HG03342 (cell line): ENCODE data around the gene TGM5.
"Not testable (repeated sequence)": the region's sequence is repeated elsewhere in the genome, so short reads cannot be mapped to it uniquely, and the experiment has no call there.

Source experiments
- ATAC-seq: cut with Tn5 transposase; IDR thresholded peaks from one replicate; pipeline ENCODE4 v1.9.1; 2021; ENCODE audit warnings: mild to moderate bottlenecking, moderate library complexity; ENCODE audit not compliant: unreplicated experiment

The TGM5 gene

DNA sequence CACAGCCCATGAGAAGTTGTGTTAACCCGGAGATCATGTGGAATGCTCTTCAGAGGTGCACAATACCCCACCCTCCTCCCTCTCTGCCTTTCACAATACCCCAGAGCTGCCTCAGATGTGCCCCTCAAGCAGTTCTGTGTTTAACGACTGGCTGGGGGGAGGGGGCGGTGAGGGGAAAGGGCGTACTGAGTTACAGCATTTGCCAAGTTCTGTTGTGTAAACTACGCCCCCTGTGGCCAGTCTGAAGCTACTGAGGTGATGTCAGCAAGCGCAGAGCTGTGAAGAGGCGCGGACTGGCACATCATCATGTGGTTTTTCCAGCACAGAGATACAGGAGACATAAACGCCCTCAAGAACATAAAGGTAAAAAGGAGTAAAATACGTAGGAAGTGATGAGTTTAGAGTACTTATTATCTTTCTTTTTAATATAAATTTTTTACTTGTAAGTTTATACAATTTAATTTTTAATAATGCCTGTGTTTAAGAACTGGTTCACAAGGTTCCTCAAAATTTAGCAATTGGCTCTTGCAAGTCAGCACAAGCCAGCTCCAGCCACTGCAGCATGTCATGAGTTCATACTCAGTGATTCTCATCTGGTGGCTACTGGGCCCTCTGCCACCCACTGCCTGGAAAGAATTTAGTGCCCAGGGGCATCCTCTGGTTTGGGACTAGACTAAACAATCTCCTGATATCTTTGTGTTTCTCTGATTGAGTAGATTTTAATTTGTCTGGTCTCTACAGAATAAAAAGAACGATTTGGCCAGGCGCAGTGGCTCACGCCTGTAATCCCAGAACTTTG, 47.6 kb downstream of the TGM5 start:
- ATAC-seq, result no peak

DNA sequence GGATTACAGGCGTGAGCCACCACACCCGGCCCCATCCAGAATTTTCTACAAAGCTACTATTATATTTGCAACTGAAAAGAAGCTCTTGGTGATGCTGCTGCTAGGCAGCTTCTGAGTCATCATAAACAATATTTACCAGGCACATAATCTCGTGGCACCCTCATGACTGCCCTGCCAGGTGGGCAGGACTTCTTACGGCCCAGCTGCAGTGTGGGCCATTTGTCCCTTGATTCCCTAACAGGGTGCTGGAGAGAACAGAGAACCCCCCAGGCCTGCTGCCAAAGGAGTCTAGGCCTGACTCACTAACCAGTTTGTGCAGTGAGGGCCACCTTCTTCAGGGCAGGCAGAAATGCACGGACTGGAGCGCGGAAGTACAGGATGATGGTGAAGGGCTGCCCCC, 50.8 kb downstream of the TGM5 start:
- ATAC-seq, result no peak

DNA sequence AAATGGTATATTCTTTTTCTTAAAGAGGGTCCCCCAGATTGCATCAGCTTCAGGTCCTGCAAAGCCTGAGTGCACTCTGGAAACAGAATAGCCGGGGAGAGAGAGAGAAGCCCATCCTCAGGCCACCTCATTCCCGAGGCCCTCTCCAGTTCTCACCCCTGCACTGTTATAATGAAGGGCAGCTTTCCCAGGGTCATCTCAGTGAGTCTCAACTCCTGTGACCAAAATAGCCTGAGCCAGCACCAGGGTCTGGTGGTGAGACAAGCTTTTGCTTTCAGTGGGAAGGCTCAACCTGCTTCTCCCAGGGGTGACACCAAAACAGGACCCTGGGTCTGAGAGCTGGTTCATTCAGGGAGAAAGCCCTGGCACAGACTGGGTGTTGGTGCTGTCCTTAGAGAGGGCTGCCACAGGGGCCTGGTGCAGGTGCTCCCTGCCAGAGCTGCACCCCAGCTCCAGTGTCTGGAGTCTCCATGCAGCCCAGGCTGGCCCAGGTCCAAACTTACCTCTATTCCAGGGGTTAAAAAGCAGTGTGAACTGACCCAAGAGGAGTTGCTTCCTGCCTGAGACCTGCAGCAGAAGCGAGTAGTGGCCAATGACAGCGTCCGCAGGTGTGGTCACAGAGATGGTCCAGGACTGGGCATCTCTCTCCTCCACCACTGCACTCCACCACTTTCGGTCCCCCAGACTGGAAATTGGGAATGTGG, 52.0 kb downstream of the TGM5 start:
- ATAC-seq, result no peak

DNA sequence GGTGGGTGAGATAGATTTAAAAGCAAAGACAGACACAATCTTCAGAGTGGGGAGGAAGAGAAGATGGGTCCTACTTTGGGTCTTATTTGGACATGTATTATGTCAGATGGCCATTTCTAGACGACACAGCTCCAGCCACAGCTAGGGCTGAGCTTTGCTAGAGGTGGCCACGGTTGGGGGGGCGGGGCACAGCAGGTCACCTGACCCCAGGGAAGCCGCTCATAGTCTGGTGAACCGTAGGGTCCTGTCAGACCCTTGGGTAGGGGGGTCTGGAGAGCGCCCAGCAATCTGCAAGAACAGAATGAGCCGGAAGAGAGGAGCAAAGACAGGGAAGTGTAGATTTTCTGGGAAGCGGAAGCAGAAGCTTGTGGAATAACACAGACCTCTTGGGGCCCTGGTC, 52.6 kb downstream of the TGM5 start:
- no peak for ATAC-seq

DNA sequence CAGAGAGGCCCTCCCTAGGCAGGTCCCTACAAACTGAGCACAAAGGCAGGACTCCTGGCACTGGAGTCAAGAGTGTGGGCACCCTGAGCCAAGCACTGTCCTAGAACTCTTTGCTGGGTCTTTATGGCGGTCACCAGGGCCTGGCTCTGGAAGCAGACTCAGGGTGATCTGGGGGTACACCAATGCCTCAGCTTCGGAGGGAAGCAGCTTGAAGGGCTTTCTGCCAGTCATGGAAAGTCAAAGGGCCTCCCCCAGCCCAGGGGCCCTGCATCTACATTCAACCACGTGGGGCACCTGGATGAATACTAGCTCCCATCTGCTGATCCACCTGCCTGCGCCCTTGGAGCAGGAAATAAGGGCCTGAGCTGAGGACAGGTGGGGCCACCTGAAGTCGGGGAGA, 53.3 kb downstream of the TGM5 start:
- no peak for ATAC-seq

DNA sequence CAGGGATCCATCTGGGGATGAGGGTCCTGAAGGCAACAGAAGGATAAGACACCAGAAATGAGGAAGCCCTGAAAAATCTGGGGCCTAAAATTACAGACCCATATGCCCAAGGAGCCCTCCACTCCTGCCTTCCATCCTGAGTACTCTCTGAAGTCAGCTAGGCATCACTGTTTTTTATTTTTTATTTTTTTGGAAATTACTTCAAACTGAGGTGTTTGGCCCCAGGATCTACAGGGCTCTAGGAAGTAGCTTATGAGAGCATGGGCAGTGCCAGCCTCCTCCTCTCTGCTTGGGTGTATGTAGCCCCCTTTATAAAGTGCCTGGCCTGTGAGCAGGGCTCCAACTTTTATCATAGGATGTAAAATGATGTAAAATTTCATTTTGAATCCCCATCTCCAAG, 53.8 kb downstream of the TGM5 start:
- ATAC-seq, result no peak

DNA sequence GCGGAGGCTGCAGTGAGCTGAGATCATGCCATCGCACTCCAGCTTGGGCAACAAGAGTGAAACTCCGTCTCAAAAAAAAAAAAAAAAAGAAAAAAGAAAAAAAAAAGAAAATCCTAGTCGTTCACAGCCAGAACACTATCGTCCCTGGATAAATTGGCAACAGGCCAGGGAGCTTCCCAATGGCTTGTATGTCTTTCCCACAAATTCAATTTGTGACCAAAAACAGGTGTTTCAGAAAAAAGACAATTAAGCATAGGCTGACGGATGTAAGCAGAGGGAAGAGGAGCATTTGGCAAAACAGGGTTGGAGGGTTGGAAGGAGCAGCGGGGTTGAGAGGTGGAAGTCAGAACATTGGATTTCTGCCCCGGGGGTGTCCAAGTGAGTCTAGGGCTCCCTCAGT, 54.4 kb downstream of the TGM5 start:
- ATAC-seq, result no peak

DNA sequence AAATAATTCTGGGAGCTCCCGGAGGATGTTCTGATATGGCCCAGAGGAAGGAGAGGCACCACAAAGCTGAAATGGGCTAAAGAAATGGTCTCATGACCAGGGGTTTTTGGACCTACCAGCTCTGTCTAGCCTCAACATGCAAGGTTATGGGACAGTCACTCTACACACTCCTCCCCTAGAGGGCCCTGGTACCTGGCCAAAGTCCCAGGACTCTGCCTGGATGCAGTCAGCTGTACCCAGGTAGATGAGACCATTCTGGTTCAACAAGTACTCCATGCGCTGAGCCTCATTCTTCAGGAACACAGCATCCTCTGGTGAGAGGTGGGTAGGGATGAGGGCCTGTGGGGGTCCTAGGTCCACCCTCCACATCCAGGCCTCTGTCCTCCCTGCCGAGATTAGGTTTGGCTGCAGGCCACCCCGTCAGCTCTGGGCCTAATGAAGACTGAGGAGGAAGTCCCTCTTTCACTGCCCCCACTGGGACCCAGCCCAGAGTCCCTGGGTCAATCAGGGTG, 55.4 kb downstream of the TGM5 start:
- no peak for ATAC-seq

DNA sequence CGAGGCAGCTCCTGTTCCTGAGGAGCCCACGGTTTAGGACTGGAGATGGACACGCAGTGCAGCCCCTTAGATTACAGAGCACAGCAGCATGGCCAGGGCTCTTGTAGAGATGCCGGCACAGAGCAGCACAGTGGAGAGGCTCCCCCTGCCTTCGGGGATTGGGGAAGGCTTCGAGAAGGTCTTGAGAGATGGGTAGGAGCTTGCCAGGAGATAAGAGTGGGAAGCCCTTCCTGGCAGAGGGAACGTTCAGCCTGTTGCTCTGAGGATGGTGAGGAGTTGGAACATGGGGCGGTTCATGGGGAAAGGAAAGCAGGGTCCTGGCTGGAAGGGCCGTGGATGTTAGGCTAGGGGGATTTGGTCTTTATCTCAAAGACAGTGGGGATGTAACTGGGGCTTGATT, 55.9 kb downstream of the TGM5 start:
- no peak for ATAC-seq

DNA sequence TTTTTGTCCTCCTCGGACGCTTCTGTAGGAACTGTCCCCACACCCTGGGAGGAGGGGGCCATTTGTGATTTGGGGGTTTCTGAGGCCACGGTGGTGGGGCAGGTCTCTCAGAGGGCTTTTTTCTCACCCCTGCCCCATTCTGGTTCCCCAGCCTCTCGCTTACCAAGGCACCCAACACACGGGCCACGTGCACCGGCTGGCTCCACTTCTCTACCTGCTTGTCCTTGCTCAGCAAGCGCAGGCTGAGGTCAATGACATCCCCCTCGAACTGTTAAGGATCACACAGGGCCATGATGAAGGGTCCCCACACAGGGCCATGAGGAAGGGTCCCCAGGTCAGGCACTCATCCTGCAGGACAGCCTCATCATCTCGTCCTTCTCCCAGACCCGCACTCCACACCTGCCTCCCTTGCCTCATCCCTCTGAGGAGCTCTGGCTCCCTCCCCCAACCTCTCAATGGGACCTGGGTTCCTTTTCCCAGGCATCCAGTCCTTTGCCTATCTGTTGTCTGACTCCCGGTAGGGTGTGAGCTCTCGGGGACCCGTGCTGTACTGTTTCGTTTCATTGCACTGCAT, 56.5 kb downstream of the TGM5 start:
- no peak for ATAC-seq

DNA sequence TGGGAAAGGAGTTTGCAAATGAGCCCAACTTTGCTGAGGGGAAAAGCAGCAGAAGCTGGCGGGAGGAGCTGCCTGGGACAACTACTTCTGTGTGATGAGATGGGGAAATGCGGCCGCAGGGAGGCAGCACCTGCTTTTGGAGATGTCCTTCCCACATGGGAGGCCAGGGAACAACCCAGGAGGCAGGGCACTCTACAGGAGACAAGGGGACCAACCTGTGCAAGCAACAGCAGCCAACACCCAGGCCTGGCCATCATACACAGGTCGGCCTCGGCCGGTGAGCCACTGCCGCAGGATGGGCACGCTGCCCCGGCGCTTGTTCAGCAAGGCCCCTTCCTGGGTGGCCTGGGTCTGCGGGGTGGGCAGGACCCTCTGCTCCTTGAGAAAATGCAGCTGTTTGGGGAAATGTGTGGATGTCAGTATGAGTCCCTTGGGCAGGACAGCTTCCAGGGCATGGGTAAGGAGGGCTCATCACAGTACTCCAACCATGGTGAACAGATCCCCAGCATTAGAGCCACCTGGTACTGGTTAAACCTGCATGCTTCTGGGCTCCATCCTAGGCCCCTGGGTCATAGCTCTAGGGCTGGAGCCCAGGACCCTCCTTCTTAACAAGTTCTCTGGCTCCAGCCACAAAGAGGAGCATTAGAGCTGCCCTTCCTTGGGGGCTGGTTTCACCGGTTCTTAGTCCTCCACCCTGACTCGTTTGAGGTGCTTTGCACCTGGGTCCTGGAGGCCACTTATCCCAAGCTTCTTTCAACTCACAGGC, 57.5 kb downstream of the TGM5 start:
- ATAC-seq, result no peak

DNA sequence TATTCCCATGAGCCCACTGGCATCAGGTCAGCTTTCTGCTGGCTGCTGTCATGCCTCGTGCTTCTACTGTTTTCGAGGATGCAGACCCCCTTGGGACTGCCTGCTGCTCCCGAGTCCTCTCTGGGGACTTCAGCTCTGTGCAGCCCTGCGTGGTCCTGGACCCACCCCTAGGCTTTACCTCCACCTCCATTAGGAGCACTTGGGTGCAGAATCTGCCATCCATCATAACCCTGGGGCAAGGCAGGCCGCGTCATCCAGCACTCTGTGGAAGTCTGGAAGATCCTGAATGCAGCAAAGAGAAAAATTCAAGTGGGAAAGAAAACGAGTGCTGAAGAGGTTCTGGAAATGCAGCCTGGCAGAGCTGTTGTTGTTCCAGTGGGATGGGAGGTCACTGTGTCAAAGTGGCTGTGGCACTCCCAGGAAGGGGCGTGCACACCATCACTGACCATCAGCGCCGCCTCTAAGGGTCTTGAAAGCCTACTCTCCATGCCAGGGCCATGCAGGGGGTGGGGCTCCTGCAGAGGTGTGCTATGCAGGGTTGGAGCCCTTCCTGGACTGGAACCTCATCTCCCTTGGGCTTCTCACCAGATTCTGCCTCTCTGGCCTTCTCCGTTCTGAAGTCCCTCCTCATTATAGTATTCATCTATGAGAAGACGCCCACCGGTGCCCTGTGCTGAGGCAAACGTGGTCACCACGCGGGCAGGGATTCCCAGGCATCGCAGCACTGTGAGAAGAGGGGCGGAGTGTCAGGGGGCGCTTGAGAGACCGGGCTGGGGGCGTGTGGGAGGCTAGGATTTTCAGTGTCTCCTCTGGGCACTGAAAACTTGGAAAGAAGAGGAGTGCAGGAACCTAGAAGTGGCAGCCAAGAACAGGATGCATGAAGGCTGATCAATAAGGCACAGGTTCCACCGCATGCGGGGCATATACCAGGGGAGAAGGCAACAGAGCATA, 58.4 kb downstream of the TGM5 start:
- ATAC-seq, result no peak

DNA sequence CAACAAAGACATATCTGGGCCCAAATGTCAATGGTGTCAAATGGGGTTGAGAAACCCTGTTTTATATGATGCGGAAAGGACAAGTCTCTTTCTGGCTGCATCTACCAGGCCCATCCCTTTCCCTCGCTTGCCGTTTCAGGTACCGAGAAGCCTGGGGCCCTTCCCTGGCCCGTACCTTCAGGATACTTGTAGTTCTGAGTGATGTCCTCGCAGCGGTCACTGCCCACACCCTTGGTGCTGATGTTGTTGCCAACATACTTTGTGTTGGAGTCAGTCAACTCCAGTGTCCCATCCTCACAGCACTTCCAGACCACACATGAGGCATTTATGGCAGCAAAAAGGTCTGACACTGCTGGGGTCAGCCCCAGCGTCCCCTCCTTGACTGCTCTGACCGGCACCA, 59.7 kb downstream of the TGM5 start:
- no peak for ATAC-seq

DNA sequence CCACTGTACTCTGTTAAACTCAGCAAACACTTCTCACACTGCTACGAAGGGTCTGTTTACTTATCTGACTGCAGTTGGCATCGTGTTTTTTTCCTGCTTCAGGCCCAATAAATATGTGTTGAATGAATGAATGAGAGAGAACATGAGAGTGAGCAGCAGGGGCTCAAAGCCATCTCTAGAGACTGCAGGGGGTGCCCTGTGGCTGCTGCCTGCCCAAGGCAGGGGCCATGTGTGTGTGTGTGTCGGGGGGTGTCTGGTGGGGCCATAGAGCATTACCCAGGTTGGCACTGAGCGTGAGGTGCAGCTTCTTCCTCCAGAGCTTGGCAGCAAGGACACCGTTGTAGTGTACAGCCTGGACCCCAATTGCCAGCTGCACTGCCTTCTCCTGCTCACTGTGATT, 60.7 kb downstream of the TGM5 start:
- ATAC-seq, result no peak

DNA sequence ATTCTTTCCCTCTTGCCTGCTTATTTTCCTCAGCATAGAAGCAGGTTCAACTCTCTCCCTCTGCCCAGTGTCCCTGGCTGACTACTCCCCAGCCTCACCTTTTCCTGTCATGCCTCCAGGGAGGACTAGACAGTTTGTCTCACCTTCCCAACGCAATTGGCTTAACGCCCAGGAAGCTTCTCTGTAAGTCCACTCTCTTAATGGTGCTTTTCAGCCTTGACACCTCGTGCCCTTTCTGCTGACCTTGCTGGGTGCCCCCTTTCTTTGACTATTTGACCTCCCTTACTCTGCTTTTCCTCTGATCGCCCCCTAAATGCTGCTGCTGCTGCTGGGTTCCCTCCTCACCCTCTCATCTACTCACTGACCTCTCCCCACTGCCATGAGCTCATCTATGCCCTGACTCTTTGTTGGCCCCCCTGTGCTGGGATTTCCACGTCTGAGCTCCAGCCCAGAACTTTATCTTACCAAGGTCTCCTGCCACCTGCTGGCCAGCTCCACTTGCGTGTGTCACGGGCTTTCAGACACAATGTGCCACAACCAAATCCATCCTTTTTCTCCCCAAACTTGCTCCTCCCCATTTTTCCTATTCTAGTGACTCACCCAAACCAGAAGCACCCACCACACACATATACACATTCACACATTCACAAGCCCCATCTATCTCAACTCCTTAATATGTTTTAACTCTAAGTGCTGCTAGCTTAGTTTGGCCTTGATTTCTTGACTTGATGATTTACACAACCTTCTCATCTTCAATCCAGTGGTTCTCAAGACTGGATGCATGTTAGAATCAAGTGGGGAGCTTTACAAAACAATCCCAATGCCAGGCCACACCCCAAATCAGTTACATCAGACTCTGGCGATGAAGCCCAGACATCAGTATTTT, 62.5 kb downstream of the TGM5 start:
- no peak for ATAC-seq

DNA sequence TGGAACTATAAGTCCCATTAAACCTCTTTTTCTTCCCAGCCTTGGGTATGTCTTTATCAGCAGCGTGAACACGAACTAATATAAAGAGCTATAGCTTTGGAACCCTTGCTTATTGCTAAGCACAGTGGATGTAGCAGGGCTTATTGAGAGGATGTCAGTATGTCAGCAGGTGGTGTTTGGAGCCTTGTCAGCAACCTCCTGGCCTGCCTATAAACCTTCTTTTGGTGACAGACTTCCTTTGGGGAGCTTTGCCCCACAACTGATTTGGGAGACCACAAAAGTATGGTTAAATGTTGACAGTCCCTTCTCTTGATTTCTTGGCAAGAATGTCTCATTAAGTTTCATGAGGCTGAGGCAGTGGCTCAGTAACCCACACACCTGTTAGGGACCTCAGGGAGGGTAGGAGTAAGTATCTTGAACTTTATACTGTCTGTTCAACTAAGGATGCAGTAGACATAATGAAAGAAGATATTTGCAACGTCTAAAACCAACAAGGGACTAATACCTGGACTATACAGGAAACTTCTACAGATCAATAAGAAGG, 66.7 kb downstream of the TGM5 start:
- ATAC-seq, result no peak

DNA sequence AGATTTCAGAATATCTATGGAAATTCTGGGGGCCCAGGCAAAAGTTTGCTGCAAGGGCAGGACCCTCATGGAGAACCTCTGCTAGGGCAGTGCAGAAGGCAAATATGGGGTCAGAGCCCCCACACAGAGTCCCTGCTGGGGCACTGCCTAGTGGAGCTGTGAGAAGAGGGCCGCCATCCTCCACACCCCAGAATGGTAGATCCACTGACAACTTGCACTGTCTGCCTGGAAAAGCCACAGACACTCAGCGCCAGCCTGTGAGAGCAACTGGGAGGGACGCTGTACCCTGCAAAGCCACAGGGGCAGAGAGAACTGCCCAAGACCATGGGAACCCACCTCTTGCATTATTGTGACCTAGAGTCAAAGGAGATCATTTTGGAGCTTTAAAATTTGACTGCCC, 67.7 kb downstream of the TGM5 start:
- no peak for ATAC-seq

DNA sequence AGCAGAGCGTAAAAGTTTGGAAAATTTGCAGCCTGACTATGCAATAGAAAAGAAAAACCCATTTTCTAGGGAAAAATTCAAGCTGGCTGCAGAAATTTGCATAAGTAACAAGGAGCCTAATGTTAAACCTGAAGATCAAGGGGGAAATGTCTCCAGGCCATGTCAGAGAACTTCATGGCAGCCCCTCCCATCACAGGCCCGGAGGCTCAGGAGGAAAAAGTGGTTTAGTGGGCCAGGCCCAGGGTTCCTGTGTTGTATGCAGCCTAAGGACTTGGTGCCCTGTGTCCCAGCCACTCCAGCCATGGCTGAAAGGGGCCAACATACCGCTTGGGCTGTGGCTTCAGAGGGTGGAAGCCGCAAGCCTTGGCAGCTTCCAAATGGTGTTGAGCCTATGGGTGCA, 68.2 kb downstream of the TGM5 start:
- ATAC-seq, result not testable (repeated sequence)

DNA sequence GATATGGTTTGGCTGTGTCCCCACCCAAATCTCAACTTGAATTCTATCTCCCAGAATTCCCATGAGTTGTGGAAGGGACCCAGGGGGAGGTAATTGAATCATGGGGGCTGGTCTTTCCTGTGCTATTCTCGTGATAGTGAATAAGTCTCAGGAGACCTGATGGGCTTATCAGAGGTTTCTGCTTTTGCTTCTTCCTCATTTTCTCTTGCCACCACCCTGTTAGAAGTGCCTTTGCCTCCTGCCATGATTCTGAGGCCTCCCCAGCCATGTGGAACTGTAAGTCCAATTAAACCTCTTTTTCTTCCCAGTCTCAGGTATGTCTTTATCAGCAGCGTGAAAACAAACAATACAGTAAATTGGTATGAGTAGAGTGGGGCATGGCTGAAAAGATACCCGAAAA, 69.0 kb downstream of the TGM5 start:
- ATAC-seq, result not testable (repeated sequence)
